ELR (cell line): ENCODE data around the gene FGF1.

Experiments used
- DNase-seq: peaks from one replicate; pipeline ENCODE4 v3.0.0-alpha.2; 2015; ENCODE audit warnings: low read depth

The FGF1 gene

GRCh38 chr5:142572006-142572405, 113.9 kb downstream of the FGF1 start:
- DNase-seq = no peak

DNA sequence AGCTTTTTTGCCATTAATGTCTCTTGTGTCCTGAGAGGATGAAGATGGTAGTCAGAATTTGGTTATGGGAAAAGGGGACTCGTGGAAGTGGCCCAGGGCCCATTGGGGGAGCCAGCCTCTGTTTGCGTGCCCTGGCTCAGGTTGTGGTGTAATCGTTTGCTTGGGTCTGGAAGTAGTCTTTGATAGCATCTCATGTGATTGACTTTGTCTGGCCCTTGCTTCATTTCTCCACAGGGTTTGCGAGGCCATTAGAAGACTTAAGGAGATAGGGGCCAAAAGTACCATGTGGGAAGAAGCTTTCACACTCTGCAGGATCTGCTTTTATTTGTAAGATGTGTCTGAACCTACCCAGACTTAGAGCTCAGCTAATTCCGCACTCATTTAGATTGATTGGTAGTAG, 114.5 kb downstream of the FGF1 start:
- no peak for DNase-seq

GRCh38 chr5:142569905-142570304, 116.0 kb downstream of the FGF1 start:
- DNase-seq = no peak

DNA sequence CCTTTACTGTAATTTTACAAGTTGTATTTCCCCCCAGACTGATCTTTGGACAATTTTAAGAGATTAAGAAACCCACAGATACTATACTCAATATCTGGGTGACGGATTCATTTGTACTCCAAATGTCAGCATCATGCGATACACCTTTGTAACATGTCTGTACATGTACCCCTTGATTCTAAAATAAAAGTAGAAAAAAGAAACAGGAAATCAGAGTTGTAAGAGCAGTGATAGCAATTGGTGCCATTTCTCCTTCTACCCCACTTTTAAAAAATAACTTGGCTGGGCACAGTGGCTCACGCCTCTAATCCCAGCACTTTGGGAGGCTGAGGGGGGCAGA, 116.9 kb downstream of the FGF1 start:
- DNase-seq = no peak

- no peak for DNase-seq
Observed at GRCh38 chr5:142568283-142568995, 117.5 kb downstream of the FGF1 start.

DNA sequence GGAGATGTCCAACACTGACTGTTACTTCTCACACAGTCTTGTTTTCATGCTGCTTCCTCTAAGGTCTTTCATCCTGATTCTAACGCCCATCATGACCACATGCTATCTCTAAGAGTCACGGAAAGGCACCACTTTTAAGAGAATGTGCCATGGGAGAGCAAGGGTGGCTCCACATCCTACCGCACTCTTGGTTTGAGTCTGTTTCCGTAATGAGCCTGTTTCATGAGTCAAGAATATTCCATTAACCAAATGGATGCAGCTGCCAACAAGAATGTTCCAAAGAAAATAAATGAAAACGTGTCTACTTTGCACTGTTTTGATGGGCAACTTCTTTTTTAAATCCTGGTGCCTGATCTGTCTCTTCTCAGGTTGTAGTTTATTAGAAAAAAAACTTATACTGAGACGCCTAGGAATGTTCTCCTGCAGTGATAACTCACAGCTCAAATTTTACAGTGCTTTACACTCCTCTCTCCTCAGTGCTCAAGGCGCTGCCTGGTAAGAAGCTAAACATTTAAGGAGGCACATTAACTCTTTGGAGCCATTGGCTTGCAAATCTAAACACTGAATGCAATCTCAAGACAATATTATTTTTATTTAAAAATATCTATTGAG, 124.3 kb downstream of the FGF1 start:
- DNase-seq = no peak

GRCh38 chr5:142561029-142561428, 124.9 kb downstream of the FGF1 start:
- no peak for DNase-seq

GRCh38 chr5:142552107-142552506, 133.8 kb downstream of the FGF1 start:
- no peak for DNase-seq

- peak; percentile 77 for DNase-seq
Observed at GRCh38 chr5:142551338-142552067, 134.4 kb downstream of the FGF1 start.

GRCh38 chr5:142550471-142550870, 135.4 kb downstream of the FGF1 start:
- no peak for DNase-seq

DNA sequence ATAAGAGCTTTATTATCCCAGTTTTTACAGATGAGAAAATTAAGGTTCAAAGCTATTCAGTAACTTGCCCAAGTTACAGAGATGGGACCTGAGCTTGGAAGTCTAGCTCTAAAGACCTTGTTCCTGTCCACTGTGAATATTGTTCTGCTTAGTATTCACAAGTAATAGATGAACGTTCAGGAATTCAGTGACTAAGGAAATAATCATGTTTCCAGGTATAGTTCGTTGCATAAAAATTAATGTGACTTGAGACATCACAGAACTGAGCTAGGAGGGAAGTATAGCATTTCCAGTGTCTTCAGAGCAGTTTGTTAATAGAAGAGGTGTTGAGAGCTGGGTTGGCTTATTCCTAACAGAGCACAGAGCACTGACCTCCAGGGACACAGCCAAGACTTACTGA, 136.1 kb downstream of the FGF1 start:
- peak; percentile 34 for DNase-seq

GRCh38 chr5:142548739-142549275, 137.1 kb downstream of the FGF1 start:
- peak; percentile 97 for DNase-seq

GRCh38 chr5:142547445-142548380, 138.2 kb downstream of the FGF1 start:
- DNase-seq = no peak

DNA sequence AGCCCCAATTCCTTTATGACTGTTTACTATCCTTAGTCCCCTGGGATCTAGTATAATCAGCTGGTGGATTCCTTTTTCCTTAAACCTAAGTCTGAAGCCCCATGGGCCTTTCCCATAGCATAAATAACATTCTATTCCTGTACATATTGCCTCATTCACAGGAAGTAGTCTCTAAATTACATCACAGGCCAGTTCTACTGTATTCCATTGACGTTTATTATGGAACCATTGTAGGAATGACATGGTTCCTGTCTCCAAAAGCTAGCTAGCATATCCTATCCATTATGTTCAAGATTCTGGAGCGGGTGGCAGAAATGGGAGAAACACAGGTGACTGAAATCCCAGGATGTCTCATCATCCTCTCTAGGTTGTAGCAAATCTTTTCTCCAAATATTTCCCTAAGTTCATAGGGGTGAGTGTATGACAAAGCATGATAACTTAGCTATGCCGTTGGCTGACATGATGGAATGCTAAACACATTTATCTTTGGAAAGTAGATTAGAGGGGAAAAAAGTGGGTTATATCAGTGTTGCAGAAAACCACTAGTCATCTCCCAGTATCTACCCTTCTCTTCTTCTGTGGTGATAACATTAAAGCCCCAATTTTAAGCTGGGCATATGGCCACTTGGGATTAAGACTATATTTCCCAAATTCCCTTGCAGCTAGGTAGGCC, 140.1 kb downstream of the FGF1 start:
- no peak for DNase-seq

DNA sequence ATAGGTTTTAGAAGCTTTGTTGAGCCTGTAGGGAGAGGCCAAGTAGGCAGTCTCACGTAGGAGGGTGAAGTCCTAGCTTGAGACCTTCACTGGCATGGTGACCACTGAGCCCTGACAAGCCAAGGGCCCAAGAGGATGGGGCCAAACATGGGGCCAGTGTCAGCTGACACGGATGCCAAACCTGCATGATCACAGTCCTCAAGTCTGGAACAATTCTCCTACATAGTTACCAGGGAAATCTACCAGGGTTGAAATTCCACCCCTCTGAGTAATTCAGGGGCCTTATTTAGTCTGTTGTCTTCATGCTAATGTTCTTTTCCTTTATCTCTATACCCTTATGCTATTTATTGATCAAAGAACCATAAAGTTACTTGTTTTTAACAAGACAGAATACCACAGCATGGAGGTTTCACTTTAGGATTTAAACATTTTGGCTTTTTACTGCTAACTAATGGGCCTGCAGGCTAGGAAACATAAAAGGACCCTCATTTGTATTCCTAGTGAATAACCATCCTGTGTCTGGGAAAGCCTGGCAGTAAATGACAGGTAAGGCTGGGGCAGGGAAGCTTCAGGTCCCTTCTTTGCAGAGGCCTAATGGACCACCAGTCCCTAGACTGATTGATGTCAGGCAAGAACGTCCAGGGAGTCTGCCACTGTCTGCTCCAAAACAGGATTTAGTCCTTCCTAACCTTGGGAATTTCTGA, 140.8 kb downstream of the FGF1 start:
- peak; percentile 43 for DNase-seq

DNA sequence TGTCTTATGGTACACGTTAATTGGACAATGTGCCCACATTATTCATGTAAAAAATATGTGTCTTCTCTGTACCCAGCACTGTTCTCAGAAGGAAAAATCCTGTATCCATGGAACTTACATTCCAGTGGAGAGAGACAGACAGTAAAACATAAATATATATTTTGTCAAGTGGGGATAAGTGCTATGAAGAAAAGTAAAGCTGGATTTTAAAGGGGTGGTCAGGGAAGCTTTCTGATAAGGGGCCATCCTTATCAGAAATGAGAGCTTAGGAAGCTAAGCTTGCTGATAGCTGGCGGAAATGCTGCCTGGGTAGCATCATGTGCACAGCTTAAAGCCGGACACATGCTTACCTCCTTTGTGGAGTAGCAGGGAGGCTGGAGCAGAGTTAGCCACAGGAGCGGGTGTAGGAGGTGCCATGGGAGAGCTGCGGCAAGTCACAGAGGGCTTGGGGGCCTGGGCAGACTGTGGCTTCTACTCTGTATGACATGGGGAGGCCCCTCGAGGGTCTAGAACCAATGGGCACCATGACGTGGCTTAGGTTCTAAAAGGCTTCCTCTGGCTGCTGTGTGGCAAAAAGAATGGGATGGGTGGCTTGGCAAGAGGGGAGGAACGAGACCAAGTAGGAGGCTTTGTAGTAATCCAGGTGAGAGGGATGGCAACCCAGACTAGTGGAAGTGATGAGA, 141.7 kb downstream of the FGF1 start:
- DNase-seq = peak; percentile 28

DNA sequence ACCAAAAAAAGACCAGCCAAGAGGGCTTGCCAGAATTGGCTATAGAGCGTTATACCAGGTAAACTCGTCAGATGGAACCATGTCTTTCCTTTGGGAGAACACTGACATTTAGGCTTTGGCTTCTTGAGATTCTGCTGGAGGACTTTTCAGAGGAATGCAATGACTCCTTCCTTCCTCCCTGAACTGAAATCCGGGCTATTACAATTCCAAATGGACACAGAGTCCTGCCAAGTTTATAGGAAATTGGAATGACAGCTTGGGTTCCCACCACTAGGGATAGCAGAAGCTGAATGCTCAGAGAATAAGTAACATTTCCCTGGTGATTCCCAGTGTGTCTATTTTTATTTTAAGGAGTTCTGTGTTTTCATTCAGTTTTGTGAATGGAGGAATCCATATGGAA, 143.0 kb downstream of the FGF1 start:
- DNase-seq = peak; percentile 36
